Effector memory CD4-positive, alpha-beta T cell (primary cell): ENCODE data around the gene SLIRP.
A peak's percentile ranks its signal among the peaks of the same experiment; 100 is the strongest.
"Not testable (repeated sequence)": the region's sequence is repeated elsewhere in the genome, so short reads cannot be mapped to it uniquely, and the experiment has no call there.

Source experiments
- DNase-seq, 3 donors: peaks; one replicate each; pipeline ENCODE4 v3.0.0-alpha.2; 2020
- H3K27ac ChIP-seq: 2 replicates; pipeline ENCODE4 v1.7.0; 2013; ENCODE audit warnings: mild to moderate bottlenecking, low read length, moderate library complexity; ENCODE audit not compliant: insufficient read depth, poor library complexity, severe bottlenecking
- H3K27me3 ChIP-seq: replicated peaks from 2 replicates; pipeline ENCODE4 v1.7.0; 2013; ENCODE audit warnings: mild to moderate bottlenecking, low read length; ENCODE audit not compliant: insufficient read depth, control insufficient read depth, poor library complexity, severe bottlenecking
- H3K36me3 ChIP-seq: 2 replicates; pipeline ENCODE4 v1.7.0; 2013; ENCODE audit warnings: mild to moderate bottlenecking, low read length, moderate library complexity; ENCODE audit not compliant: control insufficient read depth, insufficient read depth
- H3K4me1 ChIP-seq: 2 replicates; pipeline ENCODE4 v1.7.0; 2013; ENCODE audit warnings: low read length, mild to moderate bottlenecking; ENCODE audit not compliant: control insufficient read depth, insufficient read depth, poor library complexity, severe bottlenecking
- H3K4me3 ChIP-seq: 2 replicates; pipeline ENCODE4 v1.7.0; 2013; ENCODE audit warnings: low read length, low read depth, mild to moderate bottlenecking; ENCODE audit not compliant: insufficient read depth, poor library complexity, severe bottlenecking
- H3K9me3 ChIP-seq: 2 replicates; pipeline ENCODE4 v1.7.0; 2013; ENCODE audit warnings: mild to moderate bottlenecking, low read length, moderate library complexity; ENCODE audit not compliant: control insufficient read depth

The SLIRP gene

DNA sequence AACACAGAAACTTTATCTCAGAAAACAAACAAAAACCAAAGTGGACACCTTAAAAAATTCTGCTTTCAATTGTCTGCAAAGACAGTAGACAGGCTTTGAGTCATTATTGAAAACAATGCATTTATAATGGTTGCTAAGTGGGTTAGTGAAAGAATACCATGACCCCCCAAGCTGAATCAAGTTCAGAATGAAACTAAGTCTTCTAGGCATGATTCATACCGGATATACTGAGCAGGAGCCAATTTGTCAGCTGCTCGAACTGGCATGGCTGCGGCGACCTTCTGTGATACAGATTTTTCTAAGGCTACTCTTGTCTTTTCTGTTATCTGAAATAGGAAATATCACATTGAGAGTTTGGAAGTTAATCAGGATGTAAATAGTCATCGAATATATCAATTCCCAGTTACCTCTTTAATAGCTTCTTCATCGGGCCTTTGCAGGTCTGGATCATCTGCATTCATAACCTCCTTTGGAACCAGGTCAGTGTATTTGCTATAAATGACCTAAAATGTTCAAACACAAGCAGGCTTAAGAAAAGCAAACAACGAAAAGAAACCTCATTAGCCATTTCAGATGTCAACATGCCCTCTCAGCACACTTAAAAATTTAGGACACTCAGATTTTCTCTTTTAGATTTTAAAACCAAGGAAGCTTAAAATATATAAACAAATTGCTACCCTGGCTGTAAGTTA is 30.8 kb downstream of the SLIRP start:
- no peak for DNase-seq
- H3K27ac ChIP-seq = peak overlapping the region; percentile 5
- no peak overlapping the region for H3K4me3 ChIP-seq
- no peaks in the 10 kb centered on the region for H3K9me3 ChIP-seq
- no peaks in the 10 kb centered on the region for H3K4me1 ChIP-seq
- peaks cover 55% of the 10 kb centered on the region for H3K36me3 ChIP-seq
- H3K27me3 ChIP-seq = no peaks in the 10 kb centered on the region

GRCh38 chr14:77741438-77741837 is 33.5 kb downstream of the SLIRP start:
- Histone ChIP-seq H3K27ac (no peak overlapping the region), H3K4me1 (no peaks in the 10 kb centered on the region), H3K36me3 (peaks cover 36% of the 10 kb centered on the region), H3K4me3 (no peak overlapping the region), H3K27me3 (no peaks in the 10 kb centered on the region), H3K9me3 (no peaks in the 10 kb centered on the region)
- no peak for DNase-seq

DNA sequence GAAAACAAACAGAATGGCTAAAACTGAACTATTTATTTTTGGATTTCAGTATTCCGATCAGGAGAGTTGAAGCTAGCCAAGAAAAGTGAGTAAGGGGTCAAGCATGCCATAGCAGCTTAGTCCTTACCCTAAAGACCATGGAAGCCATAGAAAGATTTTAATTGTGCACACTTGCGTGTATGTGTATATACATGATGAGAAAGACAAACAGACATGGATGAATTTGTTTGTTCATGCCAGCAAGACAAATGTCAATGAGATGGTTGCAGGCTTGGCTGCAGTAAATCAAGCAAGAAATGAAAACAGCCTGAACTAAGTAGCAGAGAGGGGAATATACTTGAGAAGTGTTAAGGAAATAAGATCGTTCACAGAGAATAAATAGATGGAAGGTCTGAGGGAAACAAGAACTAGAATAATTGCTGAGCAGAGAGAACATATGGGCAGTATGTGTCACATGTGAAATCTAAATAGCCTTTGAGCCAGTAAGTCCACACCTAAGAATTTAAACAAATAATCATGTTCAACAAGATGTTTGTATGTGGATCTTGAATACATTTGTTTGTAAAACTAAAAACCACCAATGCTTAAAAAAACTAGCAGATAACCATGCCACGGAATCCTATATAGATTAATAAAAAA is 38.3 kb downstream of the SLIRP start:
- Histone ChIP-seq H3K27ac (no peak overlapping the region), H3K36me3 (peaks cover 39% of the 10 kb centered on the region), H3K27me3 (no peaks in the 10 kb centered on the region), H3K4me3 (no peak overlapping the region), H3K4me1 (no peaks in the 10 kb centered on the region), H3K9me3 (no peaks in the 10 kb centered on the region)
- no peak for DNase-seq

- not testable (repeated sequence) for H3K27ac ChIP-seq, H3K27me3 ChIP-seq, H3K4me1 ChIP-seq, H3K4me3 ChIP-seq, H3K9me3 ChIP-seq, DNase-seq
- peaks cover 50% of the 10 kb centered on the region for H3K36me3 ChIP-seq
Measured at GRCh38 chr14:77747425-77747824, 39.5 kb downstream of the SLIRP start.

GRCh38 chr14:77752266-77752665 is 44.4 kb downstream of the SLIRP start:
- no peak overlapping the region for H3K27ac ChIP-seq
- no peaks in the 10 kb centered on the region for H3K4me1 ChIP-seq
- H3K36me3 ChIP-seq = peaks cover 58% of the 10 kb centered on the region
- no peaks in the 10 kb centered on the region for H3K27me3 ChIP-seq
- H3K9me3 ChIP-seq = no peaks in the 10 kb centered on the region
- H3K4me3 ChIP-seq = no peak overlapping the region
- no peak for DNase-seq

DNA sequence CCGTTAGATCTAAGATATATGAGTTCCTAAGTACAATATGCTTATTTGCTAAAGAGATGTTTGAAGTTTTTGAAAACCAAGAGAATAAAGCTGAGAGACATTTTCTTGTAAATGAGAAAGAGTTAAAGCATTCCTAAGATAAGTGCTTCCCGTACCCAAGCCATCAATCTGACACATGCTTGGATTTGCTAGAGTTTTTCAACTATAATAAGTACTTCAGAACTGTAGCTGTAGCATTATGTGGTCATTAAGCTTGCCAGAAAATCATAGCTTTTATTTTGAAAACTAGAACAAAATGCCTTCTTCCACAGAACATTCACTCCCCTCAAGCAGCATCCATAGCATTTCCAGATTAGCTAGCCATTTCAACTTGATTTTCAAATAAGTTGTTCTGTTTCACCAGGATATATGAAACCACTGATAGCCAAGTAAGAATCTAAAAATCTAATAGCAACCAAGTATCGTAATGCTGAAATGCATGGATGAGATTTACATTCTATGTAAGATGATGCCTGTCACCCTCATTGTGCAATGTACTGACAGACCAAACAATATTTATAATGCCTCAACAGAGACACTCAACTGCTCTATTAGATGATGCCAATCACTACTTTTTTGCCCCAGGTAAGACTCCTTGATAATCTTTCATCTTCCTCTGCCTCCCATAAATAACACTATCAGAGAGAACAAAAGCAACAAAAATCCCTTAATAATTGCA is 45.1 kb downstream of the SLIRP start:
- Histone ChIP-seq H3K36me3 (peaks cover 58% of the 10 kb centered on the region), H3K27ac (no peak overlapping the region), H3K27me3 (no peaks in the 10 kb centered on the region), H3K4me3 (no peak overlapping the region), H3K9me3 (no peaks in the 10 kb centered on the region), H3K4me1 (peaks cover 2% of the 10 kb centered on the region)
- no peak for DNase-seq

DNA sequence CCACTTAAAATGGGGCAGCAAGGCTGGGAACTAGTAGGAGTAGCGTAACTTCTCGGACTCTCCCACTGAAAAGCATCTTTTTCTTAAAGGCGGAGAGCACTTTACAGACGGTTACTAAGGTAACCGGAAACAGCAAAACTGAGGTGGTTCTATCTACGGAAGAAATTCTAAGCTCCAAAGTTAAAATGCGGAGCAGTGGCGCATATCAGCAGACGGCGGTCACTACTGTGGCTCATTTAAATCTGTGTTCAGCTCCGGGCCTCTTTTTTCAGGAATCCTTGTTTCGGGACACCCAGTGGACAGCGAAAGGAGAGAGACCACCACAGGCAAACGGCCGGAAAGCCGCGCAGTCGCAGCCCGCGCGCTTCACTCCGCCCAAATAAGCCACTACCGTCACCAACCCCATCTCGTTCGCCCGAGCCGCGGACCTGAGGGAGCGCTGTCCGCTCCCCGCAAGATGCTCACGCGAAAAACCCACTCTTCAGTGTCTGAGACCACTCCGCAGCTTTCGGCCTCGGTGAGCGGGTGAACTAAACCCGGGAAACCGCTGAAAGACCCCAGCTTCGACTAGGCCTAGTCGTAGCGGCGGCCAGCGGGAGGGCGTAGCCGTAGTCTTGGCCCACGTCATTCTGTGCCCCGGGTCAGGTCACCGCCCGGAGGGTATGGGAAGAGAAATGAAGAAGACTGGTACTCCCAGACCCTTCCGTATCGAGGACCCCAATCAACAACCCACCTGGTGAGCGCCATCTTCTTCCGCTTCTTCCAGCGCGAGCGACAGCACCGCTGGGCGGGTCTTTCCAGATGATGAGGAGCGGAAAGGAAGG is 52.7 kb downstream of the SLIRP start, which contains the start of gene SNW1:
TSS of gene SNW1 (minus strand) at position 776 of the 824 bp plus-strand sequence. CDS start at position 747, 29 bp downstream.
- Histone ChIP-seq H3K4me1 (peaks cover 18% of the 10 kb centered on the region), H3K27ac (peak within 1 kb of the TSS; percentile 99), H3K27me3 (no peaks in the 10 kb centered on the region), H3K4me3 (peak within 1 kb of the TSS; percentile 87), H3K9me3 (no peaks in the 10 kb centered on the region), H3K36me3 (no peaks in the 10 kb centered on the region)
- peak; percentile 81 to 89 (median 84) for DNase-seq

- Histone ChIP-seq H3K27me3 (no peaks in the 10 kb centered on the region), H3K4me1 (peaks cover 18% of the 10 kb centered on the region), H3K9me3 (no peaks in the 10 kb centered on the region), H3K27ac (peak overlapping the region; percentile 99), H3K36me3 (no peaks in the 10 kb centered on the region), H3K4me3 (peak overlapping the region; percentile 87)
- no peak for DNase-seq
Measured at GRCh38 chr14:77761205-77761931, 53.5 kb downstream of the SLIRP start.

GRCh38 chr14:77763316-77763715 is 55.4 kb downstream of the SLIRP start:
- Histone ChIP-seq H3K27ac (no peak overlapping the region), H3K27me3 (no peaks in the 10 kb centered on the region), H3K4me1 (peaks cover 15% of the 10 kb centered on the region), H3K36me3 (no peaks in the 10 kb centered on the region), H3K9me3 (no peaks in the 10 kb centered on the region), H3K4me3 (no peak overlapping the region)
- DNase-seq = no peak
